ENCODE data around the gene SP3. TPM values are rescaled to one million over a fixed set of nuclear protein-coding genes. Genes with fewer than 3 reads are reported as not detected.

The SP3 gene
- polyA plus RNA-seq, 1 donor (not counting 4 experiments of a cell fraction or from before 2014, with no cell fraction given): 46.7 TPM

DNA sequence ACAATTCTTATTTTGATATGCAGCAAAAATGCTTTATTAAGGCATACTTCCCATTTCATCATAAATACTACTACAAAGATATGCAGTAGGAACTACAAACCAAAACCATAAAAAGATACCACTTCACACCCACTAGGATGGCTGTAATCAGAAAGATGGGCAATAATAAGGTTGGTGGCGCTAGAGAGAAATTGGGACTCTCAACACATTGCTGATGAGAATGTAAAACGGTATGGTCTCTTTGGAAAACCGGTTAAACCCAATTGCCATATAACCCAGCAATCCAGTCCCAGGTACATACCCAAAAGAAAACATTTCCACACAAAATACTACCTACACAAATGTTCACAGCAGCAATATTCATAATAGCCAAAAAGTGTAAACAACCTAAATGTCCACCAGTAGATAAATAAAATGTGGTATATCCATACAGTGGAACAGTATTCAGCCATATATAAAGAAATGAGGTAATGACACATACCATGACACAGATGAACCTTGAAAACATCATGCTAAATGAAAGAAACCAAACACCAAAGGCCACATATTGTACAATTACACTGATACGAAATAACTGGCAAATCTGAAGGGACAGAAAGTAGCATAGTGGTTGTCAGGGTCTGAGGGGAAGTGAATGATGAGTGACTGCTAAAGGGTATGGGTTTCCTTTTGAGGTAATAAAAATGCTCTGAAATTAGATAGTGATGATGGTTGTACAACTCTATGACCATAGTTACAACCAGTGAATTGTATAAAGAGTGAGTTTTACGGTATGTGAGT is 12.7 kb downstream of the SP3 start:
- H3K4me1 ChIP-seq (ENCODE audit: control insufficient read depth, extremely low read depth, insufficient read depth, low read length): no peaks in the 10 kb centered on the region
- H3K79me2 ChIP-seq (ENCODE audit: control insufficient read depth, insufficient read depth, low read length): peaks cover 98% of the 10 kb centered on the region
- TF ChIP-seq, protein P1, sequence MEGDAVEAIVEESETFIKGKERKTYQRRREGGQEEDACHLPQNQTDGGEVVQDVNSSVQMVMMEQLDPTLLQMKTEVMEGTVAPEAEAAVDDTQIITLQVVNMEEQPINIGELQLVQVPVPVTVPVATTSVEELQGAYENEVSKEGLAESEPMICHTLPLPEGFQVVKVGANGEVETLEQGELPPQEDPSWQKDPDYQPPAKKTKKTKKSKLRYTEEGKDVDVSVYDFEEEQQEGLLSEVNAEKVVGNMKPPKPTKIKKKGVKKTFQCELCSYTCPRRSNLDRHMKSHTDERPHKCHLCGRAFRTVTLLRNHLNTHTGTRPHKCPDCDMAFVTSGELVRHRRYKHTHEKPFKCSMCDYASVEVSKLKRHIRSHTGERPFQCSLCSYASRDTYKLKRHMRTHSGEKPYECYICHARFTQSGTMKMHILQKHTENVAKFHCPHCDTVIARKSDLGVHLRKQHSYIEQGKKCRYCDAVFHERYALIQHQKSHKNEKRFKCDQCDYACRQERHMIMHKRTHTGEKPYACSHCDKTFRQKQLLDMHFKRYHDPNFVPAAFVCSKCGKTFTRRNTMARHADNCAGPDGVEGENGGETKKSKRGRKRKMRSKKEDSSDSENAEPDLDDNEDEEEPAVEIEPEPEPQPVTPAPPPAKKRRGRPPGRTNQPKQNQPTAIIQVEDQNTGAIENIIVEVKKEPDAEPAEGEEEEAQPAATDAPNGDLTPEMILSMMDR (optimal IDR thresholded peaks at IDR 0.05 in 1 of 3, IDR thresholded peaks at IDR 0.05 in 1 of 3, conservative IDR thresholded peaks at IDR 0.05 in 1 of 3; ENCODE audit: extremely low read depth in 1 of 3, insufficient read depth in 2 of 3, low read length in 3 of 3): no peak
- TF ChIP-seq EZH2 (IDR thresholded peaks at IDR 0.05; ENCODE audit: low read length): no peak
- H3K36me3 ChIP-seq (ENCODE audit: control insufficient read depth in 2 of 2, extremely low read depth in 1 of 2, insufficient read depth in 2 of 2, low read length in 2 of 2): peaks cover 6 to 14% of the 10 kb centered on the region in 2 experiments
- no peak overlapping the region for H3K4me3 ChIP-seq (ENCODE audit: control insufficient read depth in 2 of 3, extremely low read depth in 1 of 3, insufficient read depth in 2 of 3, low read depth in 1 of 3, low read length in 3 of 3)
- no peak overlapping the region for H2AFZ ChIP-seq (ENCODE audit: control insufficient read depth, low read length)
- FAIRE-seq: no peak
- no peaks in the 10 kb centered on the region for H3K9me1 ChIP-seq (ENCODE audit: control insufficient read depth, extremely low read depth, insufficient read depth, low read length)
- peaks cover 2% of the 10 kb centered on the region for H4K20me1 ChIP-seq (ENCODE audit: control insufficient read depth, extremely low read depth, insufficient read depth, low read length)
- DNase-seq (ENCODE audit: low read depth, low spot score): no peak
- no peak overlapping the region for H3K9ac ChIP-seq (ENCODE audit: control insufficient read depth, extremely low read depth, insufficient read depth, low read length)
- H3K27ac ChIP-seq (ENCODE audit: control insufficient read depth, insufficient read depth, low read length): no peak overlapping the region
- no peaks in the 10 kb centered on the region for H3K9me3 ChIP-seq (ENCODE audit: control insufficient read depth, low read depth, low read length)
- no peak overlapping the region for H3K4me2 ChIP-seq (ENCODE audit: control insufficient read depth, extremely low read depth, insufficient read depth, low read depth, low read length)
- dilution Hi-C loops (cut with MboI; ENCODE audit: extremely low pct_ligation_motif_present, low sequenced_read_pairs): no loop called here
- no peaks in the 10 kb centered on the region for H3K27me3 ChIP-seq (ENCODE audit: control insufficient read depth, extremely low read depth, insufficient read depth, low read length)

DNA sequence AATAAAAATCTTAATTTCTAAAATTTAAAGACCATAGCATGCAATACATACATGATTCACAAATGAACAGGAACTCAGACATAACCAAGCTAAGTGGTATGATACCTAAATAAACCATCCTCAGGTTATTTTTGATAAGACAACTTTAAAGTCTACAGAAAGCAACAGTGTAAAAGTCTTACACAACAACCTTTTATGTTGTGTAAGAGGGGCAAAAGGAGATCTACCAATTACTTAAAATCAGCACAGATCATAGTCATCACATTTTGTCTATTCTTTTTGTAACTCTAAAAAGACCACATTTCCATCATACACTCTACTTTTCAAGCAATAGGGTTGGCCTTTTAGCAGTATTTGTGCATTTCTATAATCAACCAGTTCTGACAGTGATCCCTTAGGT is 16.3 kb downstream of the SP3 start:
- dilution Hi-C loops (cut with MboI; ENCODE audit: extremely low pct_ligation_motif_present, low sequenced_read_pairs): no loop called here
- DNase-seq (ENCODE audit: low read depth, low spot score): no peak
- H3K4me1 ChIP-seq (ENCODE audit: control insufficient read depth, extremely low read depth, insufficient read depth, low read length): peaks cover 3% of the 10 kb centered on the region

More for the DNA sequence above, 16.3 kb downstream of the SP3 start:
- H3K9ac ChIP-seq (ENCODE audit: control insufficient read depth, extremely low read depth, insufficient read depth, low read length): no peak overlapping the region
- no peaks in the 10 kb centered on the region for H3K9me3 ChIP-seq (ENCODE audit: control insufficient read depth, low read depth, low read length)
- H3K79me2 ChIP-seq (ENCODE audit: control insufficient read depth, insufficient read depth, low read length): peaks cover 97% of the 10 kb centered on the region
- no peak overlapping the region for H3K4me3 ChIP-seq (ENCODE audit: control insufficient read depth in 2 of 3, extremely low read depth in 1 of 3, insufficient read depth in 2 of 3, low read depth in 1 of 3, low read length in 3 of 3)
- no peaks in the 10 kb centered on the region for H3K9me1 ChIP-seq (ENCODE audit: control insufficient read depth, extremely low read depth, insufficient read depth, low read length)
- H2AFZ ChIP-seq (ENCODE audit: control insufficient read depth, low read length): no peak overlapping the region
- peaks cover 0 to 3% of the 10 kb centered on the region in 2 experiments for H3K36me3 ChIP-seq (ENCODE audit: control insufficient read depth in 2 of 2, extremely low read depth in 1 of 2, insufficient read depth in 2 of 2, low read length in 2 of 2)
- no peak overlapping the region for H3K4me2 ChIP-seq (ENCODE audit: control insufficient read depth, extremely low read depth, insufficient read depth, low read depth, low read length)
- no peak overlapping the region for H3K27ac ChIP-seq (ENCODE audit: control insufficient read depth, insufficient read depth, low read length)
- H4K20me1 ChIP-seq (ENCODE audit: control insufficient read depth, extremely low read depth, insufficient read depth, low read length): peaks cover 2% of the 10 kb centered on the region
- no peak for FAIRE-seq
- no peaks in the 10 kb centered on the region for H3K27me3 ChIP-seq (ENCODE audit: control insufficient read depth, extremely low read depth, insufficient read depth, low read length)
- TF ChIP-seq, protein P1 (optimal IDR thresholded peaks at IDR 0.05 in 1 of 3, IDR thresholded peaks at IDR 0.05 in 1 of 3, conservative IDR thresholded peaks at IDR 0.05 in 1 of 3; ENCODE audit: extremely low read depth in 1 of 3, insufficient read depth in 2 of 3, low read length in 3 of 3): no peak
- TF ChIP-seq EZH2 (IDR thresholded peaks at IDR 0.05; ENCODE audit: low read length): no peak

All from keratinocyte (primary cell).